Adrenal gland (tissue), 5 donors: ENCODE measurements around the gene SMAP2.

Experiments
- POLR2A ChIP-seq, 2 donors: fragments of 450-650 bp; IDR thresholded peaks; one replicate each; pipeline ENCODE4 v1.6.1; 2017; ENCODE audit warnings: antibody characterized with exemption in 2 of 2, mild to moderate bottlenecking in 2 of 2, moderate library complexity in 1 of 2
- TF ChIP-seq, protein P1 (sequence below), 6 experiments: fragments of 450-650 bp in 4 of 6; fragments of 200-600 bp in 2 of 6; sonication (generic) in 1 of 6; IDR thresholded peaks; 1 replicate in 5 of 6; 2 replicates in 1 of 6; pipeline versions ENCODE4 v1.5.1 to v1.8.0; 2016 to 2021; ENCODE audit warnings: antibody characterized with exemption in 6 of 6, mild to moderate bottlenecking in 2 of 6, moderate library complexity in 1 of 6
- donor health status: DM: no; HTN: no; CAD: no.

DNA sequence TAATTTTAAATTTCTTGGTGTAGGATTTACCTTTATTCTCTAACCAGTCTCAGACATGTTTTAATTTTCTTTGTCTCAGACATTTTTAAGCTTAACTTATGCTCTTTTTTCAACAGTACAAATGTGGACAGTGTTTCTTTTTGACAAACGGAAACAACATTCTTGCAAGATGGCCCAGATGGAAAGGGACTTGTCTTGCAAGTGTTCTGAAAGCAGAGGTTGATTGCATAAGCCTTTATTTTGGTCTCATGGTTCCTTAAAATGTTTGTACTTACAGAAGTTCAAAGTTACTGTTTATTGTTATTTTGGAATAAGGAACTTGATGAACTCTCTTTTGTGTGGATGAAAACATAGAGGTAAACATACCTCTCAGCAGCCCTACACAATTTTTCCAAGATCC, 22.9 kb downstream of the SMAP2 start:
- TF ChIP-seq, protein P1, sequence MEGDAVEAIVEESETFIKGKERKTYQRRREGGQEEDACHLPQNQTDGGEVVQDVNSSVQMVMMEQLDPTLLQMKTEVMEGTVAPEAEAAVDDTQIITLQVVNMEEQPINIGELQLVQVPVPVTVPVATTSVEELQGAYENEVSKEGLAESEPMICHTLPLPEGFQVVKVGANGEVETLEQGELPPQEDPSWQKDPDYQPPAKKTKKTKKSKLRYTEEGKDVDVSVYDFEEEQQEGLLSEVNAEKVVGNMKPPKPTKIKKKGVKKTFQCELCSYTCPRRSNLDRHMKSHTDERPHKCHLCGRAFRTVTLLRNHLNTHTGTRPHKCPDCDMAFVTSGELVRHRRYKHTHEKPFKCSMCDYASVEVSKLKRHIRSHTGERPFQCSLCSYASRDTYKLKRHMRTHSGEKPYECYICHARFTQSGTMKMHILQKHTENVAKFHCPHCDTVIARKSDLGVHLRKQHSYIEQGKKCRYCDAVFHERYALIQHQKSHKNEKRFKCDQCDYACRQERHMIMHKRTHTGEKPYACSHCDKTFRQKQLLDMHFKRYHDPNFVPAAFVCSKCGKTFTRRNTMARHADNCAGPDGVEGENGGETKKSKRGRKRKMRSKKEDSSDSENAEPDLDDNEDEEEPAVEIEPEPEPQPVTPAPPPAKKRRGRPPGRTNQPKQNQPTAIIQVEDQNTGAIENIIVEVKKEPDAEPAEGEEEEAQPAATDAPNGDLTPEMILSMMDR (IDR thresholded peaks at IDR 0.05) = no peak
- no peak for TF ChIP-seq POLR2A (IDR thresholded peaks at IDR 0.05)
